Esophagus squamous epithelium (tissue), 4 donors: Measurements from ENCODE around the gene STAC3.
"Not testable (repeated sequence)": the region's sequence is repeated elsewhere in the genome, so short reads cannot be mapped to it uniquely, and the experiment has no call there.

Experiments used
- CTCF ChIP-seq, 6 experiments: fragments of 450-650 bp in 4 of 6; fragments of 200-600 bp in 2 of 6; sonication (generic) in 2 of 6; IDR thresholded peaks; one replicate each; pipeline ENCODE4 v1.5.1; 2016 to 2019; ENCODE audit warnings: antibody characterized with exemption in 6 of 6, mild to moderate bottlenecking in 4 of 6, moderate library complexity in 4 of 6
- POLR2A ChIP-seq, 4 donors: fragments of 450-650 bp; IDR thresholded peaks; one replicate each; pipeline ENCODE4 v1.6.1; 2017; ENCODE audit warnings: antibody characterized with exemption in 4 of 4, mild to moderate bottlenecking in 4 of 4, moderate library complexity in 3 of 4

- not testable (repeated sequence) for TF ChIP-seq POLR2A, CTCF (IDR thresholded peaks at IDR 0.05)
These were observed 25.2 kb upstream of the STAC3 start for GRCh38 chr12:57276233-57276632.
